ENCODE data around the gene CABLES2. TPM values are rescaled to one million over a fixed set of nuclear protein-coding genes. Genes with fewer than 3 reads are reported as not detected.

Gene CABLES2
- total and polyA plus RNA-seq, 3 donors from 2014 or later, result 51.0 to 83.0 (median 58.6) TPM

DNA sequence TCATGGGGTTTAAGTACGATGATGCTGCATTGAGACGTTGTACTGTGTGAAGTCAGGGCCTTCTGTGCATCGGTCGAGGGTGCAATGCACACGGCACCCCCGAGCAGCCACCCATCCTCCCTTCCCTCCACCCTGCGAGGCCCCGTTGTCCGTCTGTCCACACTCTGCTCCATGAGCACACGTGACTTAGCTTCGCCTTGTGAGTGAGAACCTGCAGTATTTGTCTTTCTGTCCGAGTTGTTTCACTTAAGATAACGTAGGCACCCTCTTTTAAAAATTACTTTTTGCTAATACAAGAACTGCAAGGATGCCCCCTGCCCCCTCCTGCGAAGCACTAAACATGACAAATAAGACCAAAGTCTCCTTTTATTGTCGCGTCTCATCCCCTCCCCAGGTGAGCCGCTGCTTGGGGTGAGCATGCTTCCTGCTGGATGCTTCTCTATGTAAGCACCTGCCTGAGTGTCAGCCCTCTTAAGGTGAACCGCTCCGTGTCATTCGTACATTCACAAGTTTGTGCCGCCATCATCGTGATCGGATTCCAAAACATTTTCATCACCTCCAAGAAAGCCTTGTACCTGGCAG is 23.9 kb upstream of the CABLES2 start:
- no peak overlapping the region for H3K27ac ChIP-seq
- no peaks in the 10 kb centered on the region for H3K9me3 ChIP-seq
- no peaks in the 10 kb centered on the region for H3K27me3 ChIP-seq
- no peak for DNase-seq
- no peak for TF ChIP-seq POLR2A (IDR thresholded peaks at IDR 0.05)
- TF ChIP-seq, protein P1, sequence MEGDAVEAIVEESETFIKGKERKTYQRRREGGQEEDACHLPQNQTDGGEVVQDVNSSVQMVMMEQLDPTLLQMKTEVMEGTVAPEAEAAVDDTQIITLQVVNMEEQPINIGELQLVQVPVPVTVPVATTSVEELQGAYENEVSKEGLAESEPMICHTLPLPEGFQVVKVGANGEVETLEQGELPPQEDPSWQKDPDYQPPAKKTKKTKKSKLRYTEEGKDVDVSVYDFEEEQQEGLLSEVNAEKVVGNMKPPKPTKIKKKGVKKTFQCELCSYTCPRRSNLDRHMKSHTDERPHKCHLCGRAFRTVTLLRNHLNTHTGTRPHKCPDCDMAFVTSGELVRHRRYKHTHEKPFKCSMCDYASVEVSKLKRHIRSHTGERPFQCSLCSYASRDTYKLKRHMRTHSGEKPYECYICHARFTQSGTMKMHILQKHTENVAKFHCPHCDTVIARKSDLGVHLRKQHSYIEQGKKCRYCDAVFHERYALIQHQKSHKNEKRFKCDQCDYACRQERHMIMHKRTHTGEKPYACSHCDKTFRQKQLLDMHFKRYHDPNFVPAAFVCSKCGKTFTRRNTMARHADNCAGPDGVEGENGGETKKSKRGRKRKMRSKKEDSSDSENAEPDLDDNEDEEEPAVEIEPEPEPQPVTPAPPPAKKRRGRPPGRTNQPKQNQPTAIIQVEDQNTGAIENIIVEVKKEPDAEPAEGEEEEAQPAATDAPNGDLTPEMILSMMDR (IDR thresholded peaks at IDR 0.05), result no peak
- no peaks in the 10 kb centered on the region for H3K36me3 ChIP-seq (ENCODE audit: low read depth, missing control alignments)
- H3K4me3 ChIP-seq, result no peak overlapping the region
- WGBS, 2 donors, result 89% methylated on average over 23 of the region's 23 CpGs
- intact Hi-C loops (cut with DNase I; ENCODE audit: low total_unique reads), result no loop called here
- no peaks in the 10 kb centered on the region for H3K4me1 ChIP-seq

DNA sequence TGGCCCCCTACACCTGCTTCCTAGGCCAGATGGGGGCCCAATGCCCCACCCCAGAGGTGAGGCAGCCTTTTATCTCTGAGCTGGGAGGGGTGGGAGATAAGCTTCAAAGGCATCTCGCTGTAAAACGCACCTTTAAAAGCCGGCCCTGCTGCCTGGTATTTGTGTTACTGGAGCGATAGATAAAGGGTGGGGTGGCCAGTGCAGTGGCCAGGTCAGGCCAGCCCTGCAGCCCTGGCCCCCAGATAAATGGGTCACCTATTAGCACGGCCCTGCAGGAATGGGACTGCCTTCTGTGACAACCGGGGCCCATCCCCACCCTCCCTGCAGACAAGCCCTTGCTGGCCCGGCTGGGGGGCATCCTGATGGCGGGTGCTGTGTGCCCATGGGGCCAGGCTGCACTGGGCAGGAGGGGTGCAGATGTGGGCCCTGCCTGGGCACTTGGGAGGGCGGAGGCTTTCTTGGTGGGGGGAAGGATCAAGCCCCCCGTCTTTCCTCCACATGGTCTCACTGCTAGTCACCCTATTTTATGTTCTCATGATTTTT is 23.3 kb upstream of the CABLES2 start:
- no peaks in the 10 kb centered on the region for H3K4me1 ChIP-seq
- intact Hi-C loops (cut with DNase I; ENCODE audit: low total_unique reads), result no loop called here
- TF ChIP-seq, protein P1 (IDR thresholded peaks at IDR 0.05), result no peak
- no peak for TF ChIP-seq POLR2A (IDR thresholded peaks at IDR 0.05)
- no peaks in the 10 kb centered on the region for H3K9me3 ChIP-seq
- 79 to 83% methylated on average over 6 to 10 of the region's 10 CpGs for WGBS, 2 donors
- H3K27ac ChIP-seq, result no peak overlapping the region
- no peak for DNase-seq
- H3K27me3 ChIP-seq, result no peaks in the 10 kb centered on the region
- H3K36me3 ChIP-seq (ENCODE audit: low read depth, missing control alignments), result no peaks in the 10 kb centered on the region
- H3K4me3 ChIP-seq, result no peak overlapping the region

DNA sequence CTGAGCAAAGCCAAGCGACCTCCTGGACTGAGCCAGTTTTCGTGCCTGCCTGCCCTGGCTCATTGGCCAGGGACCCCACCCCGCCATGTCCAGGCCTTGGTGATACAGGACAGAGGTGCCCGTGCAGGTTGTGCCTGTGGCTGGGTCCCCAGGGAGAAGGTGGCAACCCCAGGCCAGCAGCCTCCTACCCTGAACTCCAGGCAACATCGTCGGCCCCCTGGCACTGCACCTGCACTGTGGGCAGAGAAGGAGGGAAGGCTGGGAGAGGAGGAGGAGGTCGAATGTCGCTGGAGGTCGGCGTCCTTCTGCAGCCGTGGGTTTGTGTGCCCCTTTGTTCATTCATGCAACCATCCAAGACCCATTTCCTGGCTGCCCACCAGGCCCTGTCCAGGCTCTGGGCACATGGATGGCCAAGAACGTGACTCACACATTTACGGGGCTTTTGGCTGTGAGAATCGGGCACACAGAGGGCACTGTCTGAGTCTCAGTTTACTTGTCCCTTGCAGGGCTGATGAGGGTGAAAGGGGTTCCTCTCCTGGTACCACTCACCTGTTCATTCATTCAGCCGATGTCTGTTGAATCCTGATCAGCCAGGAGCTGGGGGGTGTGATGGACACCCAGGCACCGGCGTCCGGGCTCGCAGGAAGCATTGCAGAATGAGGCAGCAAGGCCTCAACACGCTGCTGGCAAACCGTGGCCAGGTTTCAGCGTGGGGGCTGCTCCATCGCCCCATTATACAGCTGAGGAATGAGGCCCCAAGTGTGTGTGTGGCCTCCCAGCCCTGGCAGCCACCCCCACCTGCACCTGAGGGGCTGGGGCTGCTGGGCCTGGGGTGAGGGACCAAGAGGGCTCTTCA is 22.6 kb upstream of the CABLES2 start:
- TF ChIP-seq, protein P1 (IDR thresholded peaks at IDR 0.05), result no peak
- TF ChIP-seq POLR2A (IDR thresholded peaks at IDR 0.05), result no peak
- H3K27ac ChIP-seq, result no peak overlapping the region
- 88 to 98% methylated on average over 13 to 23 of the region's 23 CpGs for WGBS, 2 donors
- H3K4me3 ChIP-seq, result no peak overlapping the region
- H3K9me3 ChIP-seq, result no peaks in the 10 kb centered on the region
- intact Hi-C loops (cut with DNase I; ENCODE audit: low total_unique reads), result no loop called here
- DNase-seq, result no peak
- H3K27me3 ChIP-seq, result no peaks in the 10 kb centered on the region
- H3K36me3 ChIP-seq (ENCODE audit: low read depth, missing control alignments), result no peaks in the 10 kb centered on the region
- H3K4me1 ChIP-seq, result no peaks in the 10 kb centered on the region

DNA sequence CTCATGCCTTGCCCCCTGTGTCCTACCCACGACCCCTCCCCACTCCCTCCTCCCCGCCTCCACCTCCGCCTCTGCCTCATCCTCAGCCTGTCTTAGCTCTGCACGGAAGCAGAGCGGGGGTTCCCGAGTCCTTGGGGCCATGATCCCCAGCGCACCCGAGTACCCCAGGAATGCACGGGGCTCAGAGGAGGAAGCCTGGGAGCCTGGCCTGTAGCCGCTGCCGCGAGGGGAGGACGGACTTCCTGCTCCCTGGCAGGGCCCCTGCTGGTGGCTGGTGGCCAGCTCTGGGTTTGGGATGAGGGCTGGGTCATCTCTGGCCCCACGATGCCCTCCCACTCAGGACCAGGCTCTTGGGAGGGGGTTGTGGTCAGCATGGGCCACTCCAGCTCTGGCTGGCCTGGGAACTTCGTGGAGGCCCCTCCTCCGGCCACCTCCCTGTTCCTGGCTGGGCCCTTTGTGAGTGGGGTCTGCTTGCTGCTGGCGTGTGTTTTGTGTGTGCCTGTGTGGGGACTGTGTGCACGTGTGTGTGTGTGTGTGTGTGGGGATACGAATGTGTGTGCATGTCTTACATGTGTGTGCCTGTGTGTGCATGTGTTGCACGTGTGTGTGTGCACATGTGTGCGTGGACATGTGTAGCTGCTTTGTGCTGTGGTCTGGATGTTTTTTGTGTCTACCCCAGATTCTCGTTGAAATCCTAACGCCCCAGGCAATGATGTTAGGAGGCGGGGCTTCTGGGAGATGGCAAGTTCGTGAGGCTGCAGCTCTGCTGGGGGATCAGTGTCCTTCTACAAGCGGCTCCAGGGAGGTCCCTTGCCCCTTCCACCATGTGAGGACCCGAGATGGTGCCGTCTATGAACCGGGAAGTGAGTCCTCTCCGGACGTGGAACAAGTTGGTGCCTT is 21.6 kb upstream of the CABLES2 start:
- Histone ChIP-seq H3K4me1 (no peaks in the 10 kb centered on the region), H3K4me3 (no peak overlapping the region), H3K9me3 (no peaks in the 10 kb centered on the region), H3K36me3 (ENCODE audit: low read depth, missing control alignments) (no peaks in the 10 kb centered on the region), H3K27ac (no peak overlapping the region), H3K27me3 (no peaks in the 10 kb centered on the region)
- intact Hi-C loops (cut with DNase I; ENCODE audit: low total_unique reads), result no loop called here
- 63 to 77% methylated on average over 22 to 31 of the region's 31 CpGs for WGBS, 2 donors
- no peak for TF ChIP-seq POLR2A (IDR thresholded peaks at IDR 0.05)
- TF ChIP-seq, protein P1 (IDR thresholded peaks at IDR 0.05), result no peak
- DNase-seq, result no peak

Data from testis (tissue), 3 donors.